ENCODE measurements around the gene KCNQ1. TPM values are rescaled to one million over a fixed set of nuclear protein-coding genes. Genes with fewer than 3 reads are reported as not detected.

The KCNQ1 gene
- total RNA-seq, 1 experiment from 2014 or later: 2.3 TPM

DNA sequence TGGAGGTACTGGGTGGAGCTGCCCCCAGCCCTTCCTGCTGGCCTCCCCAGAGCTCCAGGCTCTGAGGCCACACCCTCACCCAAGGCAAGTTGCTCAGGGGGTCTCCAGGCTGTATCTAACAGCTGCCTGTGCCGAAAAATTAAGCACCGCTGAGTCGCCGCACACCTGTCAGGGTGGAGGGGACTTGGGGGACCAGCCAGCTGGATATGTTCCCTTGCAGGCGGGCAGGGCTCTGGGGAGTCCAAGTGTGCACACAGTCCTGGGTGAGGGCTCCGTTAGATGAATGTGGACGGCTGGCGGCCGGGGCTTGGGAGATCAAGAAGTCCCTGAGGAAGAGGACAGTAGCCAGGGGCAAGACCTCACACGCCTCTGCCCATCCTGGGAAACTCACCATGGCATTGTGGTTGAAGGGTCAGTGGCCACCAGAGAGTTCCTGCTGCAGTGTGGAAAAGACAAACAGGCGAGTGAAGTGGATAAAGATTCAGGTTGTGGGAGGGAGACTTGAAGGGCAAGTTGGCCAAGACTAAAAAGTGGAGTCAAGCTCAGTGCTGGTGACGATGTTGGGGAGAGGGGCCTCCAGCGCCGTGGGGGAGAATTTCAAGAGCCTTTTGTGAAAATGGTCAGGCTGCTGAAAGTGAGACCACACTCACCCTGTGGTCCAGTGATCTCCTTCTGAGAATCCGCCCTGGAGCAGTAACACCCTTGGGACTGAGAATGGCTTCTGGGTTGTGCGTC lies 371.1 kb downstream of the KCNQ1 start:
- Histone ChIP-seq H2AK5ac (ENCODE audit: insufficient read length, low read length) (no peak overlapping the region), H2BK15ac (ENCODE audit: low read depth, low read length) (no peak overlapping the region), H3K79me2 (ENCODE audit: insufficient read depth, low read length) (no peaks in the 10 kb centered on the region), H2BK20ac (ENCODE audit: low read depth, low read length, poor library complexity, severe bottlenecking) (no peak overlapping the region), H2BK12ac (ENCODE audit: insufficient read length, low read depth, low read length) (no peak overlapping the region), H3K4ac (ENCODE audit: low read depth, low read length) (no peak overlapping the region), H3K18ac (ENCODE audit: insufficient read length, low read depth, low read length) (no peak overlapping the region), H3K9me3 (ENCODE audit: control insufficient read depth, low read depth, low read length) (no peaks in the 10 kb centered on the region), H2BK120ac (ENCODE audit: low read depth, low read length, poor library complexity, severe bottlenecking) (no peak overlapping the region), H3K4me2 (ENCODE audit: insufficient read depth, insufficient read length, low read length) (no peak overlapping the region), H3K14ac (ENCODE audit: insufficient read depth, low read length) (no peak overlapping the region), H3K4me1 (ENCODE audit: insufficient read depth, low read length) (no peaks in the 10 kb centered on the region), H3K23ac (ENCODE audit: insufficient read length, low read depth, low read length) (no peak overlapping the region), H2BK5ac (ENCODE audit: insufficient read length, low read length) (no peak overlapping the region), H2AFZ (ENCODE audit: low read length) (no peak overlapping the region), H3K27me3 (ENCODE audit: insufficient read depth, low read length) (no peaks in the 10 kb centered on the region; the same call in 1 of the 2 replicates), H3K56ac (ENCODE audit: insufficient read length, low read depth, low read length) (no peak overlapping the region), H4K91ac (ENCODE audit: insufficient read length, low read depth, low read length) (no peak overlapping the region), H4K8ac (replicated peaks; ENCODE audit: insufficient read length, low read depth, low read length) (no peak overlapping the region), H4K5ac (ENCODE audit: insufficient read length, low read depth, low read length) (no peak overlapping the region), H3K79me1 (ENCODE audit: insufficient read depth, low read depth, low read length, poor library complexity, severe bottlenecking) (no peaks in the 10 kb centered on the region), H4K20me1 (ENCODE audit: control insufficient read depth, insufficient read depth, insufficient read length) (no peaks in the 10 kb centered on the region), H3K27ac (ENCODE audit: insufficient read length, low read depth, low read length) (no peak overlapping the region), H3K9ac (ENCODE audit: extremely low read depth, insufficient read length, low read length) (no peak overlapping the region), H3T11ph (ENCODE audit: low read length) (no peak overlapping the region), H3K23me2 (ENCODE audit: insufficient read length, low read depth, low read length, poor library complexity, severe bottlenecking) (no peaks in the 10 kb centered on the region)
- Mint-ChIP-seq H3K27me3 (ENCODE audit: low read depth) (peaks cover 100% of the 10 kb centered on the region), H3K27ac (no peak overlapping the region), H3K36me3 (ENCODE audit: insufficient read depth in 1 of 3, low read depth in 3 of 3) (peaks cover 3 to 25% (median 3%) of the 10 kb centered on the region in 3 experiments; a peak in 5 of 7 replicates), H3K4me3 (no peak overlapping the region), H3K9me3 (peaks cover 25% of the 10 kb centered on the region in 2 experiments), H3K4me1 (peaks cover 13 to 26% of the 10 kb centered on the region in 2 experiments)
- DNase-seq: no peak
- no CpG with 5 or more reads among the region's 16 CpGs for WGBS (ENCODE audit: extremely low coverage, insufficient read length, low lambda C conversion rate)
- TF ChIP-seq, protein P1, sequence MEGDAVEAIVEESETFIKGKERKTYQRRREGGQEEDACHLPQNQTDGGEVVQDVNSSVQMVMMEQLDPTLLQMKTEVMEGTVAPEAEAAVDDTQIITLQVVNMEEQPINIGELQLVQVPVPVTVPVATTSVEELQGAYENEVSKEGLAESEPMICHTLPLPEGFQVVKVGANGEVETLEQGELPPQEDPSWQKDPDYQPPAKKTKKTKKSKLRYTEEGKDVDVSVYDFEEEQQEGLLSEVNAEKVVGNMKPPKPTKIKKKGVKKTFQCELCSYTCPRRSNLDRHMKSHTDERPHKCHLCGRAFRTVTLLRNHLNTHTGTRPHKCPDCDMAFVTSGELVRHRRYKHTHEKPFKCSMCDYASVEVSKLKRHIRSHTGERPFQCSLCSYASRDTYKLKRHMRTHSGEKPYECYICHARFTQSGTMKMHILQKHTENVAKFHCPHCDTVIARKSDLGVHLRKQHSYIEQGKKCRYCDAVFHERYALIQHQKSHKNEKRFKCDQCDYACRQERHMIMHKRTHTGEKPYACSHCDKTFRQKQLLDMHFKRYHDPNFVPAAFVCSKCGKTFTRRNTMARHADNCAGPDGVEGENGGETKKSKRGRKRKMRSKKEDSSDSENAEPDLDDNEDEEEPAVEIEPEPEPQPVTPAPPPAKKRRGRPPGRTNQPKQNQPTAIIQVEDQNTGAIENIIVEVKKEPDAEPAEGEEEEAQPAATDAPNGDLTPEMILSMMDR (conservative IDR thresholded peaks at IDR 0.05): no peak

Data from H9 (cell line).